Measurements from ENCODE around the gene PDHX. TPM values are rescaled to one million over a fixed set of nuclear protein-coding genes. Genes with fewer than 3 reads are reported as not detected.
"Not testable (repeated sequence)": the region's sequence is repeated elsewhere in the genome, so short reads cannot be mapped to it uniquely, and the experiment has no call there.

PDHX gene
- total and polyA plus RNA-seq, 4 donors, result 45.9 to 51.1 (median 47.0) TPM

GRCh38 chr11:34909415-34909814 lies 7.0 kb upstream of the PDHX start:
- no peak for DNase-seq (ENCODE audit: low read depth in 4 of 6, low spot score in 6 of 6)
- H3K4me3 ChIP-seq (ENCODE audit: low read depth, low read length), result no peak overlapping the region
- H3K4me1 ChIP-seq (ENCODE audit: control insufficient read depth, insufficient read depth, low read length), result no peaks in the 10 kb centered on the region
- no peaks in the 10 kb centered on the region for H3K9me3 ChIP-seq (ENCODE audit: control insufficient read depth, insufficient read depth, low read length)
- no peaks in the 10 kb centered on the region for H3K27me3 ChIP-seq (ENCODE audit: control insufficient read depth, insufficient read depth, low read length)
- no peaks in the 10 kb centered on the region for H3K36me3 ChIP-seq (ENCODE audit: control insufficient read depth, insufficient read depth, low read length)
- no peak overlapping the region for H3K27ac ChIP-seq (ENCODE audit: low read depth, low read length)
- WGBS (ENCODE audit: insufficient coverage), result 82% methylated on average over 6 of the region's 6 CpGs

- H3K27me3 ChIP-seq (ENCODE audit: control insufficient read depth, insufficient read depth, low read length), result no peaks in the 10 kb centered on the region
- H3K4me1 ChIP-seq (ENCODE audit: control insufficient read depth, insufficient read depth, low read length), result no peaks in the 10 kb centered on the region
- H3K9me3 ChIP-seq (ENCODE audit: control insufficient read depth, insufficient read depth, low read length), result no peaks in the 10 kb centered on the region
- DNase-seq (ENCODE audit: low read depth in 4 of 6, low spot score in 6 of 6), result no peak
- 100% methylated on average over 2 of the region's 4 CpGs for WGBS (ENCODE audit: insufficient coverage)
- H3K27ac ChIP-seq (ENCODE audit: low read depth, low read length), result no peak overlapping the region
- H3K4me3 ChIP-seq (ENCODE audit: low read depth, low read length), result no peak overlapping the region
- H3K36me3 ChIP-seq (ENCODE audit: control insufficient read depth, insufficient read depth, low read length), result no peaks in the 10 kb centered on the region
Measured at GRCh38 chr11:34909955-34910354, 6.5 kb upstream of the PDHX start.

GRCh38 chr11:34910817-34911216 lies 5.6 kb upstream of the PDHX start:
- Histone ChIP-seq H3K27ac (ENCODE audit: low read depth, low read length) (no peak overlapping the region), H3K4me3 (ENCODE audit: low read depth, low read length) (no peak overlapping the region), H3K9me3 (ENCODE audit: control insufficient read depth, insufficient read depth, low read length) (no peaks in the 10 kb centered on the region), H3K36me3 (ENCODE audit: control insufficient read depth, insufficient read depth, low read length) (no peaks in the 10 kb centered on the region), H3K4me1 (ENCODE audit: control insufficient read depth, insufficient read depth, low read length) (no peaks in the 10 kb centered on the region), H3K27me3 (ENCODE audit: control insufficient read depth, insufficient read depth, low read length) (no peaks in the 10 kb centered on the region)
- no peak for DNase-seq (ENCODE audit: low read depth in 4 of 6, low spot score in 6 of 6)
- WGBS (ENCODE audit: insufficient coverage), result 100% methylated on average over 1 of the region's 1 CpG

GRCh38 chr11:34911676-34912075 lies 4.7 kb upstream of the PDHX start:
- DNase-seq (ENCODE audit: low read depth in 4 of 6, low spot score in 6 of 6), result no peak
- Histone ChIP-seq H3K4me3 (ENCODE audit: low read depth, low read length) (no peak overlapping the region), H3K36me3 (ENCODE audit: control insufficient read depth, insufficient read depth, low read length) (no peaks in the 10 kb centered on the region), H3K9me3 (ENCODE audit: control insufficient read depth, insufficient read depth, low read length) (no peaks in the 10 kb centered on the region), H3K27ac (ENCODE audit: low read depth, low read length) (no peak overlapping the region), H3K4me1 (ENCODE audit: control insufficient read depth, insufficient read depth, low read length) (no peaks in the 10 kb centered on the region), H3K27me3 (ENCODE audit: control insufficient read depth, insufficient read depth, low read length) (no peaks in the 10 kb centered on the region)
- WGBS (ENCODE audit: insufficient coverage), result 92% methylated on average over 2 of the region's 2 CpGs

GRCh38 chr11:34913556-34913955 lies 2.9 kb upstream of the PDHX start:
- H3K4me1 ChIP-seq (ENCODE audit: control insufficient read depth, insufficient read depth, low read length); H3K4me3 ChIP-seq (ENCODE audit: low read depth, low read length); DNase-seq (ENCODE audit: low read depth in 4 of 6, low spot score in 6 of 6); H3K27me3 ChIP-seq (ENCODE audit: control insufficient read depth, insufficient read depth, low read length); H3K36me3 ChIP-seq (ENCODE audit: control insufficient read depth, insufficient read depth, low read length); H3K9me3 ChIP-seq (ENCODE audit: control insufficient read depth, insufficient read depth, low read length); H3K27ac ChIP-seq (ENCODE audit: low read depth, low read length): not testable (repeated sequence)
- 98% methylated on average over 7 of the region's 10 CpGs for WGBS (ENCODE audit: insufficient coverage)

GRCh38 chr11:34915136-34916014 lies 1.0 kb upstream of the PDHX start:
- Histone ChIP-seq H3K4me3 (ENCODE audit: low read depth, low read length) (peak overlapping the region; percentile 97), H3K9me3 (ENCODE audit: control insufficient read depth, insufficient read depth, low read length) (no peaks in the 10 kb centered on the region), H3K4me1 (ENCODE audit: control insufficient read depth, insufficient read depth, low read length) (peaks cover 6% of the 10 kb centered on the region), H3K36me3 (ENCODE audit: control insufficient read depth, insufficient read depth, low read length) (no peaks in the 10 kb centered on the region), H3K27ac (ENCODE audit: low read depth, low read length) (peak overlapping the region; percentile 97), H3K27me3 (ENCODE audit: control insufficient read depth, insufficient read depth, low read length) (no peaks in the 10 kb centered on the region)
- 3% methylated on average over 26 of the region's 34 CpGs for WGBS (ENCODE audit: insufficient coverage)
- DNase-seq (ENCODE audit: low read depth in 4 of 6, low spot score in 6 of 6), result peak in 5 of 6 donors; percentile 31 to 80 (median 58)

- WGBS (ENCODE audit: insufficient coverage), result 0% methylated on average over 1 of the region's 23 CpGs
- Histone ChIP-seq H3K9me3 (ENCODE audit: control insufficient read depth, insufficient read depth, low read length) (no peaks in the 10 kb centered on the region), H3K27me3 (ENCODE audit: control insufficient read depth, insufficient read depth, low read length) (no peaks in the 10 kb centered on the region), H3K4me1 (ENCODE audit: control insufficient read depth, insufficient read depth, low read length) (peaks cover 6% of the 10 kb centered on the region), H3K27ac (ENCODE audit: low read depth, low read length) (peak overlapping the region; percentile 97), H3K4me3 (ENCODE audit: low read depth, low read length) (peak overlapping the region; percentile 97), H3K36me3 (ENCODE audit: control insufficient read depth, insufficient read depth, low read length) (no peaks in the 10 kb centered on the region)
- peak in 3 of 6 donors; percentile 11 to 40 (median 17) for DNase-seq (ENCODE audit: low read depth in 4 of 6, low spot score in 6 of 6)
Measured at GRCh38 chr11:34916843-34917770, 689 bp downstream of the PDHX start.

- DNase-seq (ENCODE audit: low read depth in 4 of 6, low spot score in 6 of 6), result no peak
- Histone ChIP-seq H3K27me3 (ENCODE audit: control insufficient read depth, insufficient read depth, low read length) (no peaks in the 10 kb centered on the region), H3K36me3 (ENCODE audit: control insufficient read depth, insufficient read depth, low read length) (no peaks in the 10 kb centered on the region), H3K4me1 (ENCODE audit: control insufficient read depth, insufficient read depth, low read length) (peaks cover 6% of the 10 kb centered on the region), H3K4me3 (ENCODE audit: low read depth, low read length) (no peak overlapping the region), H3K27ac (ENCODE audit: low read depth, low read length) (no peak overlapping the region), H3K9me3 (ENCODE audit: control insufficient read depth, insufficient read depth, low read length) (no peaks in the 10 kb centered on the region)
- 100% methylated on average over 2 of the region's 4 CpGs for WGBS (ENCODE audit: insufficient coverage)
Measured at GRCh38 chr11:34921156-34921555, 4.7 kb downstream of the PDHX start.

- Histone ChIP-seq H3K9me3 (ENCODE audit: control insufficient read depth, insufficient read depth, low read length) (no peaks in the 10 kb centered on the region), H3K27ac (ENCODE audit: low read depth, low read length) (no peak overlapping the region), H3K27me3 (ENCODE audit: control insufficient read depth, insufficient read depth, low read length) (no peaks in the 10 kb centered on the region), H3K36me3 (ENCODE audit: control insufficient read depth, insufficient read depth, low read length) (no peaks in the 10 kb centered on the region), H3K4me3 (ENCODE audit: low read depth, low read length) (no peak overlapping the region), H3K4me1 (ENCODE audit: control insufficient read depth, insufficient read depth, low read length) (no peaks in the 10 kb centered on the region)
- WGBS (ENCODE audit: insufficient coverage), result no CpG with 5 or more reads among the region's 3 CpGs
- DNase-seq (ENCODE audit: low read depth in 4 of 6, low spot score in 6 of 6), result no peak
Measured at GRCh38 chr11:34924714-34925113, 8.3 kb downstream of the PDHX start.
